PC-9 (cell line): ENCODE results near the gene TRAF3. TPM values are rescaled to one million over a fixed set of nuclear protein-coding genes. Genes with fewer than 3 reads are reported as not detected.

Source experiments
- BruUV-seq: library from RNA; stranded (reverse); fragments of 400-500 nt; replicated peaks from 2 replicates; lab custom pipeline; 2021; lab: Mats Ljungman, UMichigan
- CTCF ChIA-PET: fragments of 300-600 bp; sonication (Branson Sonifier 250); formaldehyde crosslinking; loops from one replicate; lab custom pipeline; 2022; ENCODE audit warnings: antibody characterized with exemption; lab: Charles Lee
- POLR2A ChIA-PET: fragments of 300-600 bp; sonication (Branson Sonifier 250); formaldehyde crosslinking; loops from one replicate; lab custom pipeline; 2022; ENCODE audit warnings: antibody characterized with exemption; ENCODE audit not compliant: unreplicated experiment; lab: Charles Lee
- DNase-seq, 2 experiments: peaks; one replicate each; pipeline versions ENCODE4 v3.0.0 to v3.0.0-alpha.2; 2015 to 2022; ENCODE audit warnings: mixed read lengths in 1 of 2
- H2AFZ ChIP-seq: fragments of 200-600 bp; sonication (generic); 2 replicates; pipeline ENCODE4 v1.8.1; 2017; ENCODE audit warnings: antibody characterized with exemption
- H3F3A ChIP-seq: fragments of 200-600 bp; sonication (generic); 2 replicates; pipeline ENCODE4 v1.8.1; 2017; ENCODE audit warnings: antibody characterized with exemption, mild to moderate bottlenecking, low read depth; ENCODE audit not compliant: insufficient read depth
- H3K27ac ChIP-seq: fragments of 200-600 bp; sonication (generic); 2 replicates; pipeline ENCODE4 v1.6.1; 2016; ENCODE audit warnings: mixed run types
- H3K27me3 ChIP-seq: fragments of 200-600 bp; sonication (generic); 2 replicates; pipeline ENCODE4 v1.6.1; 2016; ENCODE audit warnings: low read depth, mixed run types; ENCODE audit not compliant: insufficient read depth
- H3K36me3 ChIP-seq: fragments of 200-600 bp; sonication (generic); 2 replicates; pipeline ENCODE4 v1.6.1; 2016; ENCODE audit warnings: low read depth, mixed run types
- H3K4me1 ChIP-seq: fragments of 200-600 bp; sonication (generic); replicated peaks from 2 replicates; pipeline ENCODE4 v1.6.1; 2016; ENCODE audit warnings: mixed run types; ENCODE audit not compliant: insufficient read depth
- H3K4me2 ChIP-seq: fragments of 200-600 bp; sonication (generic); 2 replicates; pipeline ENCODE4 v1.6.1; 2017; ENCODE audit warnings: mixed run types
- H3K4me3 ChIP-seq: fragments of 200-600 bp; sonication (generic); 2 replicates; pipeline ENCODE4 v1.6.1; 2016; ENCODE audit warnings: mixed run types
- H3K79me2 ChIP-seq: fragments of 200-600 bp; sonication (generic); 2 replicates; pipeline ENCODE4 v1.6.1; 2017; ENCODE audit warnings: low read depth, mixed run types
- H3K9me2 ChIP-seq: fragments of 200-600 bp; sonication (generic); 2 replicates; pipeline ENCODE4 v1.8.1; 2017; ENCODE audit warnings: mild to moderate bottlenecking; ENCODE audit not compliant: insufficient read depth
- H3K9me3 ChIP-seq: fragments of 200-600 bp; sonication (generic); 2 replicates; pipeline ENCODE4 v1.8.1; 2016; ENCODE audit warnings: low read depth; ENCODE audit not compliant: insufficient read depth
- H4K20me1 ChIP-seq: fragments of 200-600 bp; sonication (generic); 2 replicates; pipeline ENCODE4 v1.8.1; 2017; ENCODE audit not compliant: insufficient read depth
- EZH2 ChIP-seq: fragments of 200-600 bp; sonication (generic); IDR thresholded peaks from 2 replicates; pipeline ENCODE4 v1.8.0; 2017; ENCODE audit warnings: antibody characterized with exemption, low read depth
- intact Hi-C: fragments of 100-400 bp; cut with micrococcal nuclease; formaldehyde crosslinking; loops from one replicate; pipeline ENCODE4 v1.10.0; 2022; ENCODE audit not compliant: unreplicated experiment
- total RNA-seq: library from RNA; stranded (reverse); gene quantifications from 2 replicates; pipeline ENCODE4 v1.2.3, GENCODE V29; 2021
- TF ChIP-seq, protein P1 (sequence below): fragments of 200-600 bp; sonication (generic); conservative IDR thresholded peaks from 2 replicates; pipeline ENCODE4 v1.6.1; 2017; ENCODE audit warnings: mixed run types, antibody characterized with exemption, mild to moderate bottlenecking, moderate library complexity

The TRAF3 gene
- total RNA-seq, 1 experiment from 2014 or later: 41.3 TPM

DNA sequence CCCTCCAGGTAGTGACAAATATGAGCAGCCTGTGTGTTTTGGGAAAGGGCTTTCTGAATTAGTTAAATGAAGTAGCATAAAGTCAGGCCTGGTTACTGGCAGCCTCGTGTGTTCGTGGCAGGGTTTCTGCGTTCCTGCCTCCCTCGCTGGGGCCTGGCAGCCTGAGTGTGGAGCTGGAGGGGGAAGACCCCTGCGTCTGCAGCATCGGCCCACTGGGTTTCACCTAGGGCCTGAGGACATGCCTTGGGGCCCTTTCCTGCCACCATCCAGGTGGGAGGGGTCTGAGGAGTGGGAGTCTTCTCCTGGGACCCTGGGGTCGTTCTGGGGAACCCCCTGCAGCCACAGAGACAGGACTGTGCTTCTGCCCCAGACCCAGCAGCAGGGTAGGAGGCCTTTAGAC, 124.8 kb downstream of the TRAF3 start:
- Histone ChIP-seq H3K4me1 (no peaks in the 10 kb centered on the region), H2AFZ (no peak overlapping the region), H3K79me2 (no peaks in the 10 kb centered on the region), H3K9me2 (no peaks in the 10 kb centered on the region), H3K36me3 (0 out of 2 replicates have a peak, but pooled peaks cover 9% of the 10 kb centered on the region), H3F3A (peaks cover 6% of the 10 kb centered on the region; the same call in 1 of the 2 replicates), H3K27ac (no peak overlapping the region), H3K27me3 (no peaks in the 10 kb centered on the region), H3K4me2 (no peak overlapping the region), H3K4me3 (no peak overlapping the region), H4K20me1 (no peaks in the 10 kb centered on the region), H3K9me3 (no peaks in the 10 kb centered on the region)
- ChIA-PET POLR2A (no interaction called here), CTCF (interaction anchor here (0.6 kb wide), 1 partner anchor 378 kb away, joined by 3 read pairs; no protein-coding TSS in a partner anchor)
- TF ChIP-seq, protein P1, sequence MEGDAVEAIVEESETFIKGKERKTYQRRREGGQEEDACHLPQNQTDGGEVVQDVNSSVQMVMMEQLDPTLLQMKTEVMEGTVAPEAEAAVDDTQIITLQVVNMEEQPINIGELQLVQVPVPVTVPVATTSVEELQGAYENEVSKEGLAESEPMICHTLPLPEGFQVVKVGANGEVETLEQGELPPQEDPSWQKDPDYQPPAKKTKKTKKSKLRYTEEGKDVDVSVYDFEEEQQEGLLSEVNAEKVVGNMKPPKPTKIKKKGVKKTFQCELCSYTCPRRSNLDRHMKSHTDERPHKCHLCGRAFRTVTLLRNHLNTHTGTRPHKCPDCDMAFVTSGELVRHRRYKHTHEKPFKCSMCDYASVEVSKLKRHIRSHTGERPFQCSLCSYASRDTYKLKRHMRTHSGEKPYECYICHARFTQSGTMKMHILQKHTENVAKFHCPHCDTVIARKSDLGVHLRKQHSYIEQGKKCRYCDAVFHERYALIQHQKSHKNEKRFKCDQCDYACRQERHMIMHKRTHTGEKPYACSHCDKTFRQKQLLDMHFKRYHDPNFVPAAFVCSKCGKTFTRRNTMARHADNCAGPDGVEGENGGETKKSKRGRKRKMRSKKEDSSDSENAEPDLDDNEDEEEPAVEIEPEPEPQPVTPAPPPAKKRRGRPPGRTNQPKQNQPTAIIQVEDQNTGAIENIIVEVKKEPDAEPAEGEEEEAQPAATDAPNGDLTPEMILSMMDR: no peak
- TF ChIP-seq EZH2: no peak
- intact Hi-C loops: no loop called here
- no TSS peak for BruUV-seq
- DNase-seq: no peak

DNA sequence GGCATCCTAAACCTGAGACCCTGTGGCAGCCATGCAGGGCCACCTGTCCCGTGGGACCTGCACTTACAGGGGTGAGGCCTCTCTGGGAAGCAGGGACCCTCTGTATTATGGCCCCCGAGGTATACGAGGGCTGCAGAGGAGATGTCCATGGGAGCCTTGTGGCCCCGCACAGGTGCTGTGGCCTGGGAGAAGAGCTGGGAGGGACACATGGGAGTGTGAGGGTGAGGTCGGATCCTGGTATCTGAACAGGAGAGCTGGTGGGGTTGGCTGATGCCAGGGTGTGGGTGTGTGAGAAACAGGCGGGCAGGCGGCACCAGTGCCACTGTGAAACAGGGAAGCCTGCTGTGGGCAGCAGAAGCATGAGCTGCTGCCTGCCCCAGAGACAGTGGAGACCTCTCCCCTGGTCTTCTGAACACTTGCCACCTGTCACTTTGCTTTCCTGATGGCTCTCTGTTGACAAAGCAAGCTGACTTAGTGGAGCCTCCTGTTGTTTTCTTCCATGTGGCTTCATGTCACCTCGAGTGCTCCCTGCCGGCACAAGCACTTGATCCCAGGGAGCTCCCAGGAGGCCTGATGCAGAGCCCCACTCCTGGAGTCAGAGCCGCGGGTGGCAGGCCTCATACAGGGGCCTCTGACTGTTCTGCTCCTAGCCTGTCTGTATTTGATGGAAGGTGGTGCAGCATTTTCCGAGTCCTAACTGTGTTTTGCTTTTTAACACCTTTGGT, 125.4 kb downstream of the TRAF3 start:
- TF ChIP-seq, protein P1: no peak
- TF ChIP-seq EZH2: no peak
- no TSS peak for BruUV-seq
- H3K9me3 ChIP-seq: no peaks in the 10 kb centered on the region
- no peaks in the 10 kb centered on the region for H3K4me1 ChIP-seq
- POLR2A ChIA-PET: no interaction called here
- no peak overlapping the region for H3K4me3 ChIP-seq
- H3K9me2 ChIP-seq: no peaks in the 10 kb centered on the region
- H3K79me2 ChIP-seq: no peaks in the 10 kb centered on the region
- intact Hi-C loops: no loop called here
- no peak for DNase-seq
- H3K36me3 ChIP-seq: 0 out of 2 replicates have a peak, but pooled peaks cover 9% of the 10 kb centered on the region
- no peak overlapping the region for H3K4me2 ChIP-seq
- H3F3A ChIP-seq: peaks cover 5% of the 10 kb centered on the region; the same call in 1 of the 2 replicates
- no peaks in the 10 kb centered on the region for H3K27me3 ChIP-seq
- H2AFZ ChIP-seq: no peak overlapping the region
- CTCF ChIA-PET: no interaction called here
- no peaks in the 10 kb centered on the region for H4K20me1 ChIP-seq
- no peak overlapping the region for H3K27ac ChIP-seq

DNA sequence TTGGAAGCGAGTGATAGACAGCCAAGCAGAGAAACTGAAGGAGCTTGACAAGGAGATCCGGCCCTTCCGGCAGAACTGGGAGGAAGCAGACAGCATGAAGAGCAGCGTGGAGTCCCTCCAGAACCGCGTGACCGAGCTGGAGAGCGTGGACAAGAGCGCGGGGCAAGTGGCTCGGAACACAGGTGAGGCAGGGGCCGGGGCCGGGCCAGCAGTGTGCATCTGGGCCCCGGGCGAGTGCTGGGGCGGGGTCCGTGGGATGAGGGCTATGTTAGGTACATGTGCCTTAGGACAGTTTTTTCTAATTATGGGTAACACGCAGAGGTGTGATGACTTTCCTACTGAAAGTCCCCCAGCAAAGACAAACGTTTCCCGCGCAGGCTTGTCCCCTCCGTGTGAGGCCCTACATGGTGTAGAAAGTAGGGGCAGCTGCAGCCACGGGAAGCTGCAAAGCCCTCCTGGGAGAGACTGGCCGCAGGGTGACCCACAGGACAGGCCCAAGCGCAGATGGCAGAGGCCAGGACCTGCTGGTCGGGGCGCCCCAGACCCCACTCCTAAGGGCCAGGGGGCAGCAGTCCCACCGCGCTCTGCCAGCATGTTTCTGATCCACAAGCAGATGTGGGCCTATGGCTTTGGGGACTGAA, 126.1 kb downstream of the TRAF3 start:
- no peaks in the 10 kb centered on the region for H3K9me3 ChIP-seq
- no peaks in the 10 kb centered on the region for H3K79me2 ChIP-seq
- H3K4me1 ChIP-seq: no peaks in the 10 kb centered on the region
- 0 out of 2 replicates have a peak, but pooled peaks cover 9% of the 10 kb centered on the region for H3K36me3 ChIP-seq
- ChIA-PET CTCF (no interaction called here), POLR2A (no interaction called here)
- no peak overlapping the region for H3K4me2 ChIP-seq
- intact Hi-C loops: no loop called here
- H3K4me3 ChIP-seq: no peak overlapping the region
- peaks cover 4% of the 10 kb centered on the region; the same call in 1 of the 2 replicates for H3F3A ChIP-seq
- H3K27me3 ChIP-seq: no peaks in the 10 kb centered on the region
- DNase-seq: no peak
- H3K27ac ChIP-seq: no peak overlapping the region
- H3K9me2 ChIP-seq: no peaks in the 10 kb centered on the region
- H4K20me1 ChIP-seq: no peaks in the 10 kb centered on the region
- H2AFZ ChIP-seq: no peak overlapping the region
- TF ChIP-seq, protein P1: no peak
- TF ChIP-seq EZH2: no peak
- no TSS peak for BruUV-seq
